NCI-H1436 (cell line): ENCODE data around the gene AHR.

Source experiments
- DNase-seq: peaks from one replicate; lab custom pipeline; 2025; lab: John Stamatoyannopoulos, UW

Gene AHR

DNA sequence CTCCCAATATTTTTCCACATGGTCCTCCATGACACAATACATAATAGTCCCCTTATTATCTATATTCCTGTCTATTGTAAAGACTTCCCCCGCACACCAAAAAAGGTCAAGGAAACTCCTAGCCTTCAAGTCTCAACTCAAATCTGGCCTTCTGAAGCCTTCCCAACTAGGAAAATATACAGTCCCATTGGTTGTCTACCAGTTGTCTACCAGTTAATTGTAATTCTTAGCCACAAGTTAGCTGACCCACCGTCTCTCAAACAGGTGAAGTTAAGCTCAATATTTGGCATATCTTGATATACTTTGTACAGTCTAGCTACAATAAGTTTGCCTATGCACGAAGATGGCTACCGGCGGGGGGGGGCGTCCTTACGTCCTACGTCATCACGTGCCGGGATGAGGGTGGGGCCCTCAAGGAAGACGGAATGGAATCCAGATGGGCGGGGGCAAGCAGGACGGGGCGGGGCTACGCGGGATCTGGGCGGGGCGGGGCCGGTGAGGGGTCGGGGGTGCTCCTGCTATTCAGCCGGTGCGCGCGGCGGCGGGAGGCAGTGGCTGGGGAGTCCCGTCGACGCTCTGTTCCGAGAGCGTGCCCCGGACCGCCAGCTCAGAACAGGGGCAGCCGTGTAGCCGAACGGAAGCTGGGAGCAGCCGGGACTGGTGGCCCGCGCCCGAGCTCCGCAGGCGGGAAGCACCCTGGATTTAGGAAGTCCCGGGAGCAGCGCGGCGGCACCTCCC is at the start of gene AHR:
TSS of gene AHR (plus strand) at position 551 of the 738 bp plus-strand sequence. CDS start 613 bp downstream, outside the sequence.
- DNase-seq, result peak; percentile 89

DNA sequence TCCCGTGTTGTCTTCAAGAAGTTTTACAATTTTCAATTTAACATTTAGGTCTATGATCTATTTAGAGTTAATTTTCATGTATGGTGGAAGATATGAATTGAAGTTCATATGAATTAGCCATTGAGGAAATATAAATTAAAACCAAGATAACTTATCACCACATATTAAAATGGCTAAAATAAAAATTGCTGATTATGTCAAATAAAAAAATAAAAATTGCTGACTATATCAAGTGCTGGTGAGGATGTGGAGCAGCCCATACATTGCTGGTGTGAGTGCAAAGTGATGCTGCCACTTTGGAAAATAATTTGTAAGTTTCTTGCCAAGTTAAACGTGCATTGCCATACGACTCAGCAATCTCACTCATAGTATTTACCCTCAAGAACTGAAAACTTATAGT is 44.6 kb upstream of the AHR start:
- DNase-seq, result no peak

GRCh38 chr7:17255926-17256325 is 42.5 kb upstream of the AHR start:
- no peak for DNase-seq

DNA sequence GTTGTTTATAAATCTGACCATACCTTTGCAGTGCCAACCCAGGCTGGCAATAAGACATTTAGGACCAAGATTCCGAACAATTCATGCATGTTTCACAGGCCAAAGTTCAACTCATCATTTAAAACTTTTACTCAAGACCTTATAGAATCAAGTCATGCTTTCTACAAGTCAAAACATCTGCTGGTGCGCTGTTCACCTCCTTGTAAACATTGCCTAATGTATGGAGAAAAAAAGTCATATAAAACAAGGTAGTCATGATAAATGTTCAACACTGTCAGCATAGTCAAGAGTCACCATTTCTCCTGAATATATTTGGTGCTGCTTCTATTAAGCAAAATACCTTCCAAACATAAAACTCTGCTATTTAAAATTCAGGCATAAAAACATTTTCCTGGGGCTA is 42.1 kb upstream of the AHR start:
- no peak for DNase-seq

DNA sequence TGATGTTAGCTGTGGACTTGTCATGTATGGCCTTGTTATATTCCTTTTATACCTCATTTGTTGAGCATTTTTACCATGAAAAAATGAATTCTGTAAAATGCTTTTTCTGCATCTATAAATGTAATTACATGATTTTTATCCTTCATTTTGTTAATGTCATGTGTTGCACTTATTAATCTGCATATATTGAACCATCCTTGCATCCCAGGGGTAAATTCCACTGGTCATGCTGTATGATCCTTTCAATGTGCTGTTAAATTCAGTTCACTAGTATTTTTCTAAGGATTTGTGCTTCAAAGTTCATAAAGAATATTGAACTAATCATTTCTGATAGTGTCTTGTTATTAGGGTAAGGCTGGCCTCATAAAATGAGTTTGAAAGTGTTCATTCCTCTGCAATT is 31.9 kb upstream of the AHR start:
- DNase-seq, result no peak

DNA sequence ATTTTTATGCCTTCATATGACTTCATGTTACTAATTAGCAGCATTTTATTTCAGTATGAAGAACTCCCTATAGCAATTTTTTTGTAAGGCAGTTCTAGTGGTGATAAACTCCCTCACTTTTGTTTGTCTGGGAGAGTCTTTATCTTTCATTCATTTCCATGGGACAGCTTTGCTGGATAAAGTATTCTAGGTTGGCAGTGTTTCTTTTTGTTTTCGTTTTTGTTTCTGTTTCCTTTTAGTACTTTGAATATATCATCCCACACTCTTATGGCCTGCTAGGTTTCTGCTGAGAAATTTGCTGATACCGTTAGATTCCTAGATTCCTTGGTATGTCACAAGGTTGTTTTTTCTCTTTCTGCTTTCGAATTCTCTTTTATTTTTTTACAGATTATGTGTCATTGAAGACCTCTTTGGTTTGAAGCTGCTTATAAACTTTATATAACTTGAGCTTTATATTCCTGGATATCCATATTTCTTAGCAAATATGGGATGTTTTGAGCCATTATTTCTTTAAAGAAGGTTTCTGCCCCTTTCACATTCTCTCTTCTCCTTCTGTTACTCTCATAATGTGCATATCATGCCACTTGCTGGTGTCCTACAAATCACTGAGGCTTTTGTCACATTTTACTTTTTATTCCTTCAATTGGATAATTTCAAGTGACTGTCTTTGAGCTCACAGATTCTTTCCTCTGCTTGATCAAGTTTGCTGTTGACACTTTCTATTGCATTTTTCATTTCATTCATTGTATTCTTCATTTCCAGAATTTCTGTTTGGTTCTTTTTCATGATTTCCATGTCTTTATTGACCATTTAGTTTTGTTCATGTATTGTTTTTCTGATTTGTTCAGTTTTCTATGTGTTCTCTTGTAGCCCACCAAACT is 28.9 kb upstream of the AHR start:
- no peak for DNase-seq

GRCh38 chr7:17274551-17275245 is 23.8 kb upstream of the AHR start:
- no peak for DNase-seq

- DNase-seq, result no peak
Observed at GRCh38 chr7:17275749-17276671, 22.4 kb upstream of the AHR start.

DNA sequence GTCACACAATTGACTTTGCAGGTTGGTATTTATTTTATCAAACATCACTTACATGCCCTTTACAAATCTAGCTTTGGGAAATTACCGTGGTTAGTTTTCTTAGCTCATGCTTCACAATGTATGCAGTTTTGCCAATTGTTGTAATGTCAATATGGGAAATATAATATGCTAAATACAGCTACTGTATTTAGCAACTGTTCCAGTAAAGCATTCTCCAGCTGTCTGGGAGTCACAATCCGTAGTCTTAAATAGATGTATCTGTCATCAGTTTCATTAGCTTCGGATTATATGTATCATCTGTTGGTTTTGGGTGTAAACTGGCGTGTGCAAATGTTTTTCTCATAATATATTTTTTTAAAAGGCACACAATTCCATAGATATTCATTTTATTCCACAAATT is 19.4 kb upstream of the AHR start:
- DNase-seq, result no peak

DNA sequence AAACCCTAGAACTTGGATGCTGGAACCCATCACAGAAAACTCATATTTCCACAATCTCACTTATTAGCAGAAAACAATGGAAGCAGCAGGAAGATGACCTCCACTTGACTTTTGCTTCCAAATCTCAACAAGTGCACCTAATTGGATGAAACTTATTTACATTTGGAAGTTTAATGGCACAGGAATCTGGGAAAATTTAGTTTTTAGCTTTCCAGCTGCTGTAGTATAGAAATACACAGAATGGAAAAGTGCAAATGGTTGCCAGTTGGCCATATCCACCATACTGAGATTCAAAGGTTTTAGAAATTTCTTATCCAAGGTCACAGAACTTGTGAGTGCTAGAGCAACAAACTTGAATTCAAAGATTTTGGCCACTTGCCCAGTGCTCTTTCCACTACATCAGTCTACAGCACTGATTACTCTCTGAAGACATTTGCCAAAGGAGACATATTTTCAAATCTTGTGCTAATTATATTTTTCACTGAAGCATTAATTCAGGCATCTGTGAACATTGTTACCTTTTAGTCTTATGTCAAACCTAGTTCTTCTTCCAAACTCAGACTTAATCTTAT is 9.3 kb upstream of the AHR start:
- no peak for DNase-seq

- DNase-seq, result no peak
Observed at GRCh38 chr7:17292843-17293242, 5.6 kb upstream of the AHR start.

DNA sequence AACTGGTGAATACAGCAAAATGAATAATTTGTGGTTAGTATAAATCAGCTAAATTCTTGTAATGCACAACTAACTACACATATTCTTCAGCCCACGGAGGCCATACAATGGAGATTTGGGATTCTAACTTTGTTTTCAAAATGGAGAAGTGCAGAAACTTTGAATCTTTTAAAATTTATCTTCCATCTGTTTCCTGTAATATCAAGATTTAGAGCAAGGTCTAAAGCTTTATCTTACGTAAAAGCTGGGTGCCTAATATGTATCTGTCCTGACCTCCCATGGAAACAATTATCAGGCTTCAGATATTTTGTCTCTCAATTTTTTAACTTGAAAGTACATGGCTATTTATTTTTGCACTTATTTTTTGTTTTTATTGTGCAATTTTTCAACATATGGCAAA is 5.0 kb upstream of the AHR start:
- no peak for DNase-seq

DNA sequence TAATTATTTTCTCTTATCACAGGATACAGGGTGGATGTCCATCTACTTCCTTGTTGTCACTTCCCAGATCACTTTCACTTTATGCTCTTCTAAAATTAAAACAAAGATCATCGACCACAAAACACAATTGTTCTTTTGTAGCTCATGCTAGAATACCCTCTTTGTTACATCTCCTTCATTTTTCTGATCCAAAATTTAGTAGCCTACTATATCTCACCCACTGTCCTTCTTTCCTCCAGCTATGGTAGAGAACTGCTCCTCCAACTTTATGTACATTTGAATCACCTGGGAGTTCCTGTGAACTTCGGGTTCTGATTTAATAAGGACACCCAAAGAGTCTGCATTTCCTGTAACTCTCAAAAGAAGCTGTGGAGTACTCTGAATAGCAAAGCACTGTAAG is 1.2 kb upstream of the AHR start:
- no peak for DNase-seq

- DNase-seq, result peak; percentile 26
Observed at GRCh38 chr7:17298840-17299482, 509 bp downstream of the AHR start.

- no peak for DNase-seq
Observed at GRCh38 chr7:17299483-17299991, 1.1 kb downstream of the AHR start.

- no peak for DNase-seq
Observed at GRCh38 chr7:17300012-17300411, 1.6 kb downstream of the AHR start.

DNA sequence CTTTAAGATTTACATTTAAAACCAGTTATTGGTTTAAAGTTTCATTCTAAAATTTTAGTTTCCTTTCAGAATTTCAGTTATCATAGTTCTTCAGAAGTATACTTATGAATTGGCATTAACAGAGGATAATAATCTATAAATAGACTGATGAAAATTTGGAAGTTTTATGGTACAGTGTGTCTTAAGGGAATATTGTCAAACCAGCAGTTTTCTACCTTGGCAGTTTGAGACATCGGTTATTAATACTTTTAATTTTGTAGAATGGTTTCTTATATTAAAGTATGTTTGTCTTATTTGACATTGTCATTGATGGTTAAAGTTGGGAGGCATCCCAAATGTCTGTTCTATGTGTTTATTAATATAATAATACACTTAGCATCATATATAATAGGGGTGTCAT is 2.0 kb downstream of the AHR start:
- no peak for DNase-seq

- DNase-seq, result no peak
Observed at GRCh38 chr7:17301471-17302456, 3.3 kb downstream of the AHR start.

GRCh38 chr7:17302575-17303142 is 4.2 kb downstream of the AHR start:
- no peak for DNase-seq
